ENCODE measurements around the gene ZDHHC11. TPM values are rescaled to one million over a fixed set of nuclear protein-coding genes. Genes with fewer than 3 reads are reported as not detected.
"Not testable (repeated sequence)": the region's sequence is repeated elsewhere in the genome, so short reads cannot be mapped to it uniquely, and the experiment has no call there.

Gene ZDHHC11
- total RNA-seq, 2 experiments from 2014 or later: 4.7 to 5.9 TPM

DNA sequence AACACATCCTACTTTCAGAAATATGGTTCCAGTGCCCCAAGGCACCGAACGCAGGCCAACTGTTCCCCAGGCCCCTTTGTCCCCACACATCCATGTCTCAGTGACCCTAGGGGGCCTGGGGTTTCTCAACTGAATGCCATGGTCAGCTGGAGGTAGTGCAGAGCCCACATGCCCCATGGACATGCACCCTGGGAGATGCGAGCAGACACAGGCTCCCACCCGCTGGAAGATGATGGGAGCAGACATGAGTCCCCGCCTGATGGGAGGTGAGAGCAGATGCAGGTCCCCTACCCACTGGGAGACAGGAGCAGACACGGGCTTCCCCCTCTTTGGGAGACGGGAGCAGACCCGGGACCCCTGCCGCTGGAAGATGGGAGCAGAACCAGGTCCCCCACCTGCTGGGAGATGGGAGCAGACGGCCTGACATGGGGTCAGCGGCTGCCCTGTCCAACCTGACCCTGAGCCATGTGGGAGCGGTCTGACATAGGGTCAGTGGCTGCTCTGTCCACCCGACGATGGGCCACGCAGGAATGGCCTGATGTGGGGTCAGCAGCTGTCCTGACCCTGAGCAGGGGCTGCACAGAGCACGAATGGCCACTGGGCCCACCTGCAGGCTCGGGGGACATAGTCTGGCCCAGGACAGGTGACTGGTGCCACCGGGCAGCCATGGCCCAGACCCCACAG is 84.7 kb downstream of the ZDHHC11 start:
- CTCF ChIA-PET: no interaction called here
- POLR2A ChIA-PET: no interaction called here

DNA sequence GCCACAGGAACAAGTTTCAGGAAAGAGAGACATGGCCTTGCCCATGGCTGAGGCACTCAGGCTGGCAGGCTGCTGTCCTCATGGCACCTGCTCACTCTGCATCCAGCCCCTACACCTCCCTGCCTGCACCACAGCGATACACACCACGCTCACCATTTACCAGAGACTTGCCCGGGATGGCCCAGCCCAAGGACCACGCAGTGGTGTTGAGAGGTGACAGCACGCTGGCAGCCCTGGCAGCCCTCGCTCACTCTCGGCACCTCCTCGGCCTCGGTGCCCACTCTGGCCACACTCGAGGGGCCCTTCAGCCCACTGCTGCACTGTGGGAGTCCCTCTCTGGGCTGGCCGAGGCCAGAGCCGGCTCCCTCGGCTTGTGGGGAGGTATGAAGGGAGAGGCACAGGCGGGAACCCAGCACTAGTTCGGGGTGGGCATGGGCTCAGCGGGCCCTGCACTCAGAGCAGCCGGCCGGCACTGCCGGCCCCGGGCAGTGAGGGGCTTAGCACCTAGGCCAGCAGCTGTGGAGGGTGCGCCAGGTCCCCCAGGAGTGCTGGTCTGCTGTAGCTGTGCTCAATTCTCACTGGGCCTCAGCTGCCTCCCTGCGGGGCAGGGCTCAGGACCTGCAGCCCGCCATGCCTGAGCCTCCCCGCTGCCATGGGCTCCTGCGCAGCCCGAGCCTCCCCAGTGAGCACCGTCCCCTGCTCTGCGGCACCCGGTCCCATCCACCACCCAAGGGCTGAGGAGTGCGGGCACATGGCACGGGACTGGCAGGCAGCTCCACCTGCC is 86.6 kb downstream of the ZDHHC11 start:
- CTCF ChIA-PET: no interaction called here
- POLR2A ChIA-PET: no interaction called here

- POLR2A ChIA-PET: no interaction called here
- CTCF ChIA-PET: no interaction called here
Observed at GRCh38 chr5:763397-763796, 87.4 kb downstream of the ZDHHC11 start.

DNA sequence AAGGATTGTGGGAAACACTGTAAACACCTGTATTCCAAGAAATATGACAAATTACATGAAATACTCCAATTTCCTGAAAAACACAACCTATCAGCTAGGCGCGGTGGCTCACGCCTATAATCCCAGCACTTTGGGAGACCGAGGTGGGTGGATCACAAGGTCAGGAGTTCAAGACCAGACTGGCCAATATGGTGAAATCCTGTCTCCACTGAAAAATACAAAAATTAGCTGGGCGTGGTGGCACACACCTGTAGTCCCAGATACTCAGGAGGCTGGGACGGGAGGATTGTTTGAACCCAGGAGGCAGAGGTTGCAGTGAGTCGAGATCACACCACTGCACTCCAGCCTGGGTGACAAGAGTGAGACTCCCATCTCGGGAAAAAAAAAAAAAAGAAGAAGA is 87.8 kb downstream of the ZDHHC11 start:
- POLR2A ChIA-PET, CTCF ChIA-PET: not testable (repeated sequence)

DNA sequence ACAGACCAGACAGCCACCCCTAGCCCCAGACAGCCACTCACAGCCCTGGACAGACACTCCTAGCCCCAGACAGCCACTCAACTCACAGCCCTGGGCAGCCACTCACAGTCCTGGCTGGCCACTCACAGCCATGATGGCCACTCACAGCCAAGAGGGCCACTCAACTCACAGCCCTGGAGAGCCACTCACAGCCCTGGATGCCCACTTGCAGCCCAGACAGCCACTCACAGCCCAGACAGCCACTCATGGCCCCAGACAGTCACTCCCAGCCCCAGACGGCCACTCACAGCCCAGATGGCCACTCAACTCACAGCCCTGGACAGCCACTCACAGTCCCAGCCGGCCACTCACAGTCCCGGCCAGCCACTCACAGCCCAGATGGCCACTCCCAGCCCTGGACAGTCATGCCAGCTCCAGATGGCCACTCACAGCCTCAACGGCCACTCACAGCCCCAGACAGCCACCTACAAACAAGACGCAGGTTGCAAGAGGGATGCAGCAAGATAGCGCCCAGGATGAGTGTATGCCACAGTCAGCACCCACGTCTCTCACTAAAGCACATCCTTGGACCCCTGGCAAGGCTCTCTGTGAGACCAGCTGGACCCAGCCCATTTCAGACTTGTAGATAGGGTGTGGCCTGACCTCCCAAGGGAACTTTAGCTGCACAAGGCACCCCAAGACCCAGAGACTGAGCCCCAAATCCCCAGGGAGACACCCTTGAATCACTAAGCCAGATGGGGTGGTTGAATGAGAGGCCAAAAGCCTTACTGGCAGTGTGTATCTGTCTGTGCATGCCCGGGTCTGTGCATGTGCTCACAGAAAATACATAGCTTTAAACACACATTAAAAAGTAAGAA is 88.7 kb downstream of the ZDHHC11 start:
- ChIA-PET CTCF (no interaction called here), POLR2A (no interaction called here)

GRCh38 chr5:761059-761771 is 89.6 kb downstream of the ZDHHC11 start:
- ChIA-PET CTCF (no interaction called here), POLR2A (no interaction called here)

GRCh38 chr5:760363-761058 is 90.3 kb downstream of the ZDHHC11 start:
- ChIA-PET POLR2A (no interaction called here), CTCF (no interaction called here)

GRCh38 chr5:759781-760362 is 90.9 kb downstream of the ZDHHC11 start:
- ChIA-PET CTCF (no interaction called here), POLR2A (no interaction called here)

DNA sequence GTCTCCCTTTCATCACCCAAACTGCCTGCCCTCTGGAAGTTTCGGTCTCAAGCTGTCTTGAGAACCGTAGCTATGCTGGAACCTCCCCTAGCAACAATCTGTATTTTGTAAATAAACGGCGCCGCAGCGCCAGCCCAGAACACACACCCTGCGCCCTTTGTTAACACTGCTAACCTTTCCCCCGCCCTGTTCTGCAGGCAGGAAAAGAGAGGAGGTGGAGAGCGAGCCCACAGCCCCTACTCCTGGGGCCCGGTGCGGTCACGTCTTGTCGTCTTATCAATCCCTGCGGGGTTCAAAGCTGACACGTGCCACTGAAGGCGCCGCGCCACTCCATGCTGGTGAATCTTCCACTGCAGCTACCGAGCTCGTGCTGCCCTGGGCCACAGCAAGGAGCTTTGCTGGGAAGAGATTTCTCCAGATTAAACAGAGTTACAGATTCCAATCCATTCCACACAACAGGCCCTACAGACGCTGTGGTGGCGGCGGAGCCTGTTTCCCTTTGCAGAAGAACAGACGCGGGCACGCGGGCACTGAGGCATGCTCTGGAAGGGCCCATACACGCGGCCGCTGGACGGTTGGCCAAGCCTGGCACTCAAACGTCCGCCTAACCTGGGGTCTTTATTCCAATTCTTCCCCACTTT is 91.6 kb downstream of the ZDHHC11 start:
- CTCF ChIA-PET: no interaction called here

DNA sequence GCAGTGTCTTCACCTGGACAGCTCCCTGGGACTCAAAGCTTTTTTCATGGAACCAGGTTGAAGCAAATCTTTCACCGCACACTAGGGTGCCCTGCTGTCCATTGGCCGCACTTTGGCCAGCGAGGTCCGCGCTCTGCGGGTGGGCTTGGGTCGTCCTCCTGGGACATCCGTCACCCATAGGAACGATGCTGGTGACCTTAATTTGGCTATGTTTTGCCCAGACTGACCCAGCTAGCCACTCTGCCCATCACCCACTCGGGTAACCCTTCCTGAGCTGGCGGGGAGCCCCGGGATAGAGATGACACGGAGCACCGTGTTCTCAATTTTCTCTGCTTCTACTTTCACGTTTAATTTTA is 92.1 kb downstream of the ZDHHC11 start:
- POLR2A ChIA-PET: no interaction called here

More for the DNA sequence above, 91.6 kb downstream of the ZDHHC11 start:
- POLR2A ChIA-PET: no interaction called here

DNA sequence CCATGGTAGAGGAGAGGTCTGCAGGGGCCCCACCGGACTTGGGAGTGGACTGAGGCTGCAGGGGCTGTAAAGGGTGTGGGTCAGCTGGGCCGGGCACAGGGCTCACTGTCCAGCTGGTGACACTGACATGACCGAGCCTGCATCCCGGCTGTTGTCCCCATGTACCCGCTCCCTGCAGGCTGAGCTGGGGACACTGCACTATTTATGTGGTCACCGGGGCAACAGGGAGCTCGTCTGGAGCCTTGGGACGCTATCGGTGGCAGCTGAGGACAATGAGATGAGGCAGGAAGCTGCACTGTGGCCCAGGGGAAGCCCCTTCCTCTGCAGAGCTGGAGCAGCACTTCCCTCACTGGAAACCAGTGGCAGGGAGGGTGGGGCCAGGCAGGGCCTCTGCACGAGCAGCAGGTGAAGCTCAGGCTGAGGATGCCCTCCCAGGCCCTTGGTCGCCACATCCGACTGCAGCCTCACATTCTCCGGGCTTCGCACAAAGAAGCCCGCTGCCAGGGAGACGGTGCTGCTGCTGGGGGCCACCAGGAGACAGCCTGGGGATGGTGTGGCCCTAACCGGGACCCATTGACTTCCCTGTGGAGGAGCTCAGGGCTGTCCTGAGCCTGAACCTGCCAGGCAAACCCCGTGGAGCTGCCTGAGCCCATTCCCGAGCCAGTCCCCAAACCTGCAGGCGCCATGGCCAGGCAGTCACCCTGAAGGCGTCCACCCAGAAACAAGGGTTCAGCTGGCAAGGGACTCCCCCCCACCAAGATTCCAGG is 92.7 kb downstream of the ZDHHC11 start:
- CTCF ChIA-PET: no interaction called here
- POLR2A ChIA-PET: no interaction called here

More for the DNA sequence above, 92.1 kb downstream of the ZDHHC11 start:
- CTCF ChIA-PET: no interaction called here

GRCh38 chr5:757346-757930 is 93.3 kb downstream of the ZDHHC11 start:
- ChIA-PET CTCF (no interaction called here), POLR2A (no interaction called here)

GRCh38 chr5:756865-757345 is 93.9 kb downstream of the ZDHHC11 start:
- POLR2A ChIA-PET: no interaction called here
- CTCF ChIA-PET: no interaction called here

DNA sequence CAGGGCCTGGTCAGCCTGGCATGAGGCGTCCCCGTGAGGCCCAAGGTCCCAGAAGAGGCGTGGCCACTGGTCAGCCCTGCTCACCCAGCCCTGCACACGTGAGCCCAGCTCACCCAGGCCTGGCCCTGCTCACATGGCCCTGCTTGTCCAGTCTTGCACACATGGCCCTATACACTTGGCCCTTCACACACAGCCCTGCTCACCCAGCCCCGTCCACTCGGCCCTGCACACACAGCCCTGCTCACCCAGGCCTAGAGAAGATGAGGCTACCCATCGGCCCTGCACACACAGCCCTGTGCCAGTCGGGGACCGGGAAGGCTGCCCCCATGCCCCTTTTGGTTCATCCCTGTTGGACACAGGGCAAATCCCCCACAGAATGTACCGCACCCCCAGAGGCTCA is 94.6 kb downstream of the ZDHHC11 start:
- ChIA-PET CTCF (no interaction called here), POLR2A (no interaction called here)

DNA sequence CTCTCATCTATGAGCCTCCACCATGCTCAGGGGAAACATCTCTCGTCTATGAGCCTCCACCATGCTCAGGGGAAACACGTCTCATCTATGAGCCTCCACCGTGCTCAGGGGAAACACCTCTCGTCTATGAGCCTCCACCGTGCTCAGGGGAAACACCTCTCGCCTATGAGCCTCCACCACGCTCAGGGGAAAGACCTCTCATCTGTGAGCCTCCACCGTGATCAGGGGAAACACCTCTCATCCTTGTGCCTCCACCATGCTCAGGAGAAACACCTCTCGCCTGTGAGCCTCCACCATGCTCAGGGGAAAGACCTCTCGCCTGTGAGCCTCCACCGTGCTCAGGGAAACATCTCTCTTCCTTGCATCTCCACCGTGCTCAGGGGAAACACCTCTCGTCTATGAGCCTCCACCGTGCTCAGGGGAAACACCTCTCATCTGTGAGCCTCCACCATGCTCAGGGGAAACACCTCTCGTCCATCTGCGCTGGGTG is 96.6 kb downstream of the ZDHHC11 start:
- POLR2A ChIA-PET, CTCF ChIA-PET: not testable (repeated sequence)

DNA sequence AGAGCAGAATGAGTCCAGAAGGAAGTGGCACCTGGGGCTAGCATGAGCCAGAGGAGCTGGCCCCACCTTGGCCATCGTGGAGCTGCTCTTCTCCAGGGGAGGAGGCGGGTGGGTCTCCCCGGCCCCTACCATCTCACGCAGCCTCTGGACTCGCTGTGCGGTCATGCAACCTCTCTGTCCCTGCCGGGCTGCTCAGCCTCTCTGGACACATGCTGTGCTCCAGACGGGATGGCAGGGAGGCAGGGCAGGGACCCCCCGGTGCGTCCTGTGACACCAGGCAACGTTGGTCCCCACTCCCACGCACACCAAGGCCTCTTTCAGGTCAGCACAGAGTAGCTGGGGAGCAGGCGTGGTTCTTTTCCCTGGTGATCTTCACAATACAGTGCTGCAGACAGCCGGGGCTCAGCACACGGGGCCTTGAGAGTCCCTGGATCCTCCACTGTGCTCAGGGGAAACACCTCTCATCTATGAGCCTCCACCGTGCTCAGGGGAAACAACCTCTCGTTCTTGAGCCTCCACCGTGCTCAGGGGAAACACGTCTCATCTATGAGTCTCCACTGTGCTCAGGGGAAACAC is 97.1 kb downstream of the ZDHHC11 start:
- CTCF ChIA-PET, POLR2A ChIA-PET: not testable (repeated sequence)

GRCh38 chr5:752532-753115 is 98.2 kb downstream of the ZDHHC11 start:
- POLR2A ChIA-PET, CTCF ChIA-PET: not testable (repeated sequence)

All from activated CD8-positive, alpha-beta memory T cell treated with anti-CD3 and anti-CD28 coated beads for 36 hours (primary cell).